Loucy (cell line): ENCODE results near the gene SPDEF.

Experiments used
- H2AFZ ChIP-seq: fragments of 200-600 bp; sonication (generic); 2 replicates; pipeline ENCODE4 v1.6.0; 2016; ENCODE audit warnings: antibody characterized with exemption, mild to moderate bottlenecking, low read length, moderate library complexity
- H3F3A ChIP-seq: fragments of 200-600 bp; 2 replicates; pipeline ENCODE4 v1.6.0; 2016; ENCODE audit warnings: antibody characterized with exemption, low read depth, mild to moderate bottlenecking
- H3K27me3 ChIP-seq: fragments of 200-600 bp; sonication (generic); 2 replicates; pipeline ENCODE4 v1.6.1; 2014; ENCODE audit warnings: low read length, mild to moderate bottlenecking; ENCODE audit not compliant: insufficient read depth, poor library complexity, severe bottlenecking
- H3K36me3 ChIP-seq: fragments of 200-600 bp; sonication (generic); 2 replicates; pipeline ENCODE4 v1.6.1; 2016; ENCODE audit warnings: low read length; ENCODE audit not compliant: insufficient read depth
- H3K4me1 ChIP-seq: fragments of 200-600 bp; sonication (generic); 2 replicates; pipeline ENCODE4 v1.5.1; 2014; ENCODE audit warnings: low read length, mild to moderate bottlenecking; ENCODE audit not compliant: insufficient read depth, poor library complexity, severe bottlenecking
- H3K4me2 ChIP-seq: fragments of 200-600 bp; sonication (generic); 2 replicates; pipeline ENCODE4 v1.6.0; 2014; ENCODE audit warnings: antibody characterized with exemption, low read length, low read depth, mild to moderate bottlenecking; ENCODE audit not compliant: poor library complexity, severe bottlenecking
- H3K4me3 ChIP-seq: fragments of 200-600 bp; sonication (generic); 2 replicates; pipeline ENCODE4 v1.5.1; 2014; ENCODE audit warnings: low read length, mild to moderate bottlenecking, mixed read lengths; ENCODE audit not compliant: poor library complexity, severe bottlenecking
- H3K79me2 ChIP-seq: fragments of 200-600 bp; sonication (generic); 2 replicates; pipeline ENCODE4 v1.6.1; 2014; ENCODE audit warnings: low read length; ENCODE audit not compliant: insufficient read depth
- H3K9ac ChIP-seq: fragments of 200-600 bp; sonication (generic); 2 replicates; pipeline ENCODE4 v1.6.0; 2014; ENCODE audit warnings: mild to moderate bottlenecking, low read depth, low read length, moderate library complexity; ENCODE audit not compliant: poor library complexity, severe bottlenecking
- H3K9me2 ChIP-seq: fragments of 200-600 bp; sonication (generic); replicated peaks from 2 replicates; pipeline ENCODE4 v1.6.1; 2016; ENCODE audit warnings: low read depth, low read length, mixed read lengths
- H3K9me3 ChIP-seq: fragments of 200-600 bp; sonication (generic); 2 replicates; pipeline ENCODE4 v1.6.1; 2014; ENCODE audit warnings: mild to moderate bottlenecking, antibody characterized with exemption, low read length, low read depth; ENCODE audit not compliant: insufficient read depth
- H4K20me1 ChIP-seq: fragments of 200-600 bp; sonication (generic); 2 replicates; pipeline ENCODE4 v1.6.0; 2014; ENCODE audit warnings: antibody characterized with exemption, low read length, mild to moderate bottlenecking; ENCODE audit not compliant: insufficient read depth, poor library complexity, severe bottlenecking
- CTCF ChIP-seq: fragments of 200-600 bp; sonication (generic); conservative IDR thresholded peaks from 2 replicates; pipeline ENCODE4 v1.5.1; 2014; ENCODE audit warnings: mild to moderate bottlenecking, antibody characterized with exemption, low read length
- EZH2phosphoT487 ChIP-seq: fragments of 200-600 bp; IDR thresholded peaks from 2 replicates; pipeline ENCODE4 v1.6.1; 2018; ENCODE audit warnings: antibody characterized with exemption, mild to moderate bottlenecking, moderate library complexity, borderline replicate concordance

Gene SPDEF

GRCh38 chr6:34506718-34507117 lies 49.4 kb downstream of the SPDEF start:
- Histone ChIP-seq H3K79me2 (no peaks in the 10 kb centered on the region), H3K9ac (no peak overlapping the region), H4K20me1 (no peaks in the 10 kb centered on the region), H3K27me3 (no peaks in the 10 kb centered on the region), H3K4me2 (no peak overlapping the region), H3K9me2 (no peaks in the 10 kb centered on the region), H3K9me3 (no peaks in the 10 kb centered on the region), H3F3A (no peaks in the 10 kb centered on the region), H3K36me3 (no peaks in the 10 kb centered on the region), H3K4me1 (no peaks in the 10 kb centered on the region), H2AFZ (no peak overlapping the region), H3K4me3 (no peak overlapping the region)
- no peak for TF ChIP-seq CTCF
- no peak for TF ChIP-seq EZH2phosphoT487

- Histone ChIP-seq H3K27me3 (no peaks in the 10 kb centered on the region), H3K79me2 (no peaks in the 10 kb centered on the region), H3K9ac (no peak overlapping the region), H2AFZ (no peak overlapping the region), H3K36me3 (no peaks in the 10 kb centered on the region), H3F3A (no peaks in the 10 kb centered on the region), H3K9me3 (peaks cover 4% of the 10 kb centered on the region; the same call in 1 of the 2 replicates), H4K20me1 (no peaks in the 10 kb centered on the region), H3K4me1 (no peaks in the 10 kb centered on the region), H3K4me3 (no peak overlapping the region), H3K4me2 (no peak overlapping the region), H3K9me2 (no peaks in the 10 kb centered on the region)
- TF ChIP-seq CTCF (no peak), EZH2phosphoT487 (no peak)
Observed at GRCh38 chr6:34497411-34497810, 58.7 kb downstream of the SPDEF start.

- Histone ChIP-seq H2AFZ (no peak overlapping the region), H3K9me3 (peaks cover 4% of the 10 kb centered on the region; the same call in 1 of the 2 replicates), H3K79me2 (no peaks in the 10 kb centered on the region), H3K36me3 (no peaks in the 10 kb centered on the region), H4K20me1 (no peaks in the 10 kb centered on the region), H3K27me3 (no peaks in the 10 kb centered on the region), H3K4me2 (no peak overlapping the region), H3K4me1 (no peaks in the 10 kb centered on the region), H3F3A (no peaks in the 10 kb centered on the region), H3K9me2 (no peaks in the 10 kb centered on the region), H3K9ac (no peak overlapping the region), H3K4me3 (no peak overlapping the region)
- TF ChIP-seq CTCF (no peak), EZH2phosphoT487 (no peak)
Observed at GRCh38 chr6:34496103-34496685, 59.9 kb downstream of the SPDEF start.
